Stimulated activated CD4-positive, alpha-beta T cell treated with anti-CD3 and anti-CD28 coated beads, TNF-alpha, amount 100 ng/mL, for 24 hours (primary cell): ENCODE data around the gene ATG2A.
A peak's percentile ranks its signal among the peaks of the same experiment; 100 is the strongest.

Experiments
- DNase-seq, 3 experiments: peaks; one replicate each; pipeline ENCODE4 v3.0.0-alpha.2; 2020; ENCODE audit warnings: low read depth in 3 of 3

The ATG2A gene

GRCh38 chr11:64870176-64870892 is 46.7 kb downstream of the ATG2A start:
- DNase-seq: no peak

- DNase-seq: no peak
These were observed 47.3 kb downstream of the ATG2A start for GRCh38 chr11:64869571-64870175.

- DNase-seq: no peak
These were observed 48.0 kb downstream of the ATG2A start for GRCh38 chr11:64868904-64869570.

GRCh38 chr11:64867748-64868462 is 49.1 kb downstream of the ATG2A start:
- no peak for DNase-seq

- no peak for DNase-seq
These were observed 50.9 kb downstream of the ATG2A start for GRCh38 chr11:64866173-64866491.

- peak in 1 of 3 experiments; percentile 58 for DNase-seq
These were observed 51.5 kb downstream of the ATG2A start for GRCh38 chr11:64865286-64866172.

GRCh38 chr11:64864473-64865285 is 52.3 kb downstream of the ATG2A start:
- peak in 1 of 3 experiments; percentile 71 for DNase-seq

- DNase-seq: no peak
These were observed 52.9 kb downstream of the ATG2A start for GRCh38 chr11:64864135-64864472.

- DNase-seq: no peak
These were observed 53.5 kb downstream of the ATG2A start for GRCh38 chr11:64863391-64864060.

GRCh38 chr11:64862987-64863390 is 54.0 kb downstream of the ATG2A start:
- DNase-seq: no peak

GRCh38 chr11:64861227-64861975 is 55.6 kb downstream of the ATG2A start:
- no peak for DNase-seq

GRCh38 chr11:64859542-64860414 is 57.2 kb downstream of the ATG2A start:
- peak in 1 of 3 experiments; percentile 69 for DNase-seq

GRCh38 chr11:64858467-64859263 is 58.3 kb downstream of the ATG2A start:
- peak in 2 of 3 experiments; percentile 40 to 61 for DNase-seq

GRCh38 chr11:64857485-64857884 is 59.5 kb downstream of the ATG2A start:
- no peak for DNase-seq

GRCh38 chr11:64856382-64857227 is 60.4 kb downstream of the ATG2A start:
- peak in 1 of 3 experiments; percentile 78 for DNase-seq

- DNase-seq: no peak
These were observed 61.3 kb downstream of the ATG2A start for GRCh38 chr11:64855596-64856304.
